HCT116 (cell line): Measurements from ENCODE around the gene ABCA6.

ENCODE experiments used
- CBX3 ChIP-seq: IDR thresholded peaks from 2 replicates; pipeline ENCODE4 v1.6.1; 2012; ENCODE audit warnings: low read depth
- CTCF ChIP-seq, 3 experiments: fragments of 200-600 bp in 1 of 3; sonication (generic) in 1 of 3; IDR thresholded peaks in 2 of 3; conservative IDR thresholded peaks in 1 of 3; 2 replicates each; pipeline ENCODE4 v1.5.1; 2012 to 2017; ENCODE audit warnings: low read depth in 2 of 3, low read length in 2 of 3, antibody characterized with exemption in 1 of 3, borderline replicate concordance in 1 of 3, control low read depth in 1 of 3, mild to moderate bottlenecking in 1 of 3, mixed read lengths in 1 of 3, mixed run types in 1 of 3, moderate library complexity in 1 of 3; ENCODE audit not compliant: insufficient read depth in 1 of 3
- POLR2A ChIP-seq: IDR thresholded peaks from 2 replicates; pipeline ENCODE4 v1.7.0; 2011; ENCODE audit warnings: borderline replicate concordance; ENCODE audit not compliant: insufficient read depth, insufficient read length; ENCODE audit errors: extremely low read depth
- POLR2AphosphoS5 ChIP-seq: IDR thresholded peaks from 2 replicates; pipeline ENCODE4 v1.6.1; 2011; ENCODE audit warnings: mild to moderate bottlenecking, low read depth, low read length, moderate library complexity
- REST ChIP-seq: IDR thresholded peaks from 2 replicates; pipeline ENCODE4 v1.6.1; 2012; ENCODE audit warnings: low read depth

- no peak for TF ChIP-seq CBX3
- TF ChIP-seq REST, result no peak
- TF ChIP-seq POLR2A, result no peak
- no peak for TF ChIP-seq CTCF (IDR thresholded peaks at IDR 0.05 in 2 of 3, conservative IDR thresholded peaks at IDR 0.05 in 1 of 3; ENCODE audit: borderline replicate concordance in 1 of 3, insufficient read depth in 1 of 3, low read depth in 2 of 3, low read length in 2 of 3)
- no peak for TF ChIP-seq POLR2AphosphoS5
Measured at GRCh38 chr17:69122065-69122464, 19.6 kb downstream of the ABCA6 start.
